GM12892 (cell line): ENCODE measurements around the gene STK39.

Experiments used
- DNase-seq: peaks from one replicate; pipeline ENCODE4 v3.0.0; 2011; ENCODE audit not compliant: insufficient read length
- FAIRE-seq: peaks from 2 replicates; lab custom pipeline; 2011; peaks lifted over from hg19 to GRCh38; lab: Jason Lieb, UNC
- POLR2A ChIP-seq: IDR thresholded peaks from 2 replicates; pipeline ENCODE4 v1.6.1; 2011; ENCODE audit warnings: low read depth, low read length, control low read depth
- POLR2AphosphoS5 ChIP-seq: IDR thresholded peaks from 2 replicates; pipeline ENCODE4 v1.6.1; 2011; ENCODE audit warnings: low read depth, low read length, control low read depth
- TAF1 ChIP-seq: IDR thresholded peaks from 2 replicates; pipeline ENCODE4 v1.6.1; 2011; ENCODE audit warnings: low read depth, mild to moderate bottlenecking, control low read depth, low read length, borderline replicate concordance

STK39 gene

DNA sequence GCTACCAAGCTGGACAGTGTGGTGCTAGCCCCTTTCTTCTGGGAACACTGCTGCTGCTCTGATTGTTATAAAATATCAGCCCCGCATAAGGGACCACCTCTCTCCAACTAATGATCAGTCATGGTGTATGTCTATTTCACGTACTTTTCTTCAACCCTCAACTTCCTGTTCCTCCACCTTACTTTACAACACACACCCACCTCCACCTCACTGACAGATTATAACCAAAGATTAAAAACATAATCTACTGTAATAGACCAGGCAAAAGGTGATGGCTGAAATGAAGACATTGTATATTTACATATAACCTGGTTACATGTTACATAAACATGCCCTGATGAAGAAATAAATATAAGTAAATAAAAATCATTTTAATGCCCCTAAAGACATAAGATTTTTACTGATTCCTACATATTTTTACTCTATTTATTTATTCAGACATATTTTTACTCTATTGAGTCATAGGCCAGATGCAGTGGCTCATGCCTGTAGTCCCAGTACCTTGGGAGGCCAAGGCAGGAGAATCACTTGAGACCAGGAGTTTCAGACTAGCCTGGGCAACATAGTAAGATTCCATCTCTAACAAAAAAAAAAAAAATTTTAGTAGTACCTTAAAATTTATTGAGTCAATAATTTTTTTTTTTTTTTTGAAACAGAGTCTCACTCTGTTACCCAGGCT, 12.8 kb downstream of the STK39 start:
- FAIRE-seq, result no peak
- no peak for TF ChIP-seq POLR2A
- TF ChIP-seq POLR2AphosphoS5, result no peak
- no peak for TF ChIP-seq TAF1
- DNase-seq, result no peak

DNA sequence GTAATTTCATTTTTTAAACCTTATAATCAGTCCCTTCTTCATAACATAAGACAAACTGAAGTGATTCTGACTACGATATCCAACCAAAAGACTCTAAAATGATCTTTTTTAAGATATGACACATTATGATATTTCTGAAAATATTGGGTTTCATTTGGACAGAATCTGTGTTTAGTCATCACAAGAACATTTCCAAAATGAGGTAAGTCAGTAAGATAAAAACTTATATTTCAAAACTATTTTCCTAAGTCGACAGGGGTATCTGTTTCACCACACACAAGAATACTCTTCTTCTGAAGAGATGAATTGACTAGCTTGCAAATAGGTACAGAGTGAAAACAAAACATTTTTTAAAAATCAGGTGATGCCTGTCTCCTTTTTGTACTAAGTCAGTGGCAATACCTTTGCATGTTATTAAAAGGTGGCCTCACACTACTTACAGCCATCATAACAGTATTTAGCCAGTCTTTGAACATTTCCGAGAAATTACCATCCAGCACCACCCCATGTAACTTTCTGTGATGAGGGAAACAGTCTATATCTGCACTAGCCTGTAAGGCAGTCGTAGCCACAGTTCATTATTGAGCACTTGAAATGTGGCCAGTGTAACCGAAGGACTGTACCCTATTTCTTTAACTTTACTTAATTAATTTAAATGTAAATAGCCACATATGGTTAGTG, 13.5 kb downstream of the STK39 start:
- TF ChIP-seq POLR2A (no peak), POLR2AphosphoS5 (no peak)
- no peak for FAIRE-seq
- DNase-seq, result no peak

DNA sequence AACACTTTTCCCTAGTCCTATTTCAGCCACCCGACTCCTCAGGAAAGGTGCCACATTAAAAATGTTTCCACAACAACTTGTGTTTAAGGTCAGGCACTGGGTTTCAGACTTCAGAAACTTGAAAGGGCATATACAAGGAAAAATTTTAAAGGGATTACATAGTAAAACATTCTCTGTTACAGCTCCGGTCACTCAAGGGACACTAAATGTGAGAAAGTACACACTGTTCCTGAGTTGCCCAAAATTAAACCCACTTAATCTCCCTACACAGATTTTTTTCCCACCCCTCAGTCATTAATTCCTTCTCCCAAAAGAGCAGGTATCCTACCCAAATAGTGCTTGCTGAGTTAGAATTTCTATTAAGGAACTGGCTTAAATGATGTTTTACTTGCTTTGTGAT, 14.2 kb downstream of the STK39 start:
- FAIRE-seq (no peak), DNase-seq (no peak)
- TF ChIP-seq POLR2A, result no peak
- TF ChIP-seq POLR2AphosphoS5, result no peak
- no peak for TF ChIP-seq TAF1

DNA sequence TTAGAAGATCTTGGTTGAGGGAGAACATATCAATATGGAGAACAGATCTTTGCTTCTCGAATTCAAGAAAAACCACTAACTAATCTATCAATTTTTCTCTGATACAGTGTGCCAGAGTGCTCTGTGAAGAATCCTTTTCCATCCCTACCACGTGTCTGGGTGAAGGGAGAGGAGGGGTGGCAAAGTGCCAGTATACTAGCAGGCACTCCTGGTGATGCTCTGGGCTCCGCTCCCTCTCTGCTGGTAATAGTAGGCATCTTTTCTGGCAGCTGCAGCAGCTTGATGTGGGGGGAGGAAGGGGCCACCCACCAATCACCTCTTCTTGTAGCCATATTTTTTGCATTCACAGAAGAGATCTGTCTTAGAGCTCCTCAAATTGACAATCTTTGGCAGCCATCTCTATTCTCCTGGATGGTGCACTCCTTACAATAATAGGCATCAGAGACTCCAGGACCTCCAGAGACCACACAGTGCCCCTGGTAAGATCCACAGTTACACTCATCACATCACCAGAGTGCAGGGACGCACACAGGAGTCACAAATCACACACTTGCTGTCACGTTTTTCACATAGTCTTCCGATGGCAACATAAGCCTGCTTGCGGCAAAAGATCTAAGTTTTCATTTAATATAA, 15.7 kb downstream of the STK39 start:
- no peak for FAIRE-seq
- TF ChIP-seq TAF1 (no peak), POLR2AphosphoS5 (no peak), POLR2A (no peak)
- DNase-seq, result no peak

DNA sequence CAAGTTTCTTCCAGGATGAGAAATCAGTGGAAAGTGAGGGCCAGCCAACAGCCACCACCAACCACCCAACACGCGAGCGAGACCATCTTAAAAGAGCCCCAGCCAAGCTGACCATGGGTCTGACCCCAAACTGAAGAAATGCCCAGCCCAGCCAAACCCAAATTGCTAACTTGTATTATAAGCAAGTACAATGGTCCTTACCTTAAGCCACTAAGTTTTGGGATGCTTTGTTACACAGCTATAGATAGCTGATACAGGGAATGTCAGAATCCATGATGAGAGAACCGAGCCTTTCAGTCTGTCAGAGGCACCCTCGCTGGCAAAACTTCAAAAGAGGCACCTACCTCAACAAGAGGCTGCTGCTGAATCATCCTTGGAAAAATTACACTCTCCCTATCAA, 17.0 kb downstream of the STK39 start:
- DNase-seq (no peak), FAIRE-seq (no peak)
- TF ChIP-seq POLR2AphosphoS5, result no peak
- no peak for TF ChIP-seq TAF1
- TF ChIP-seq POLR2A, result no peak

DNA sequence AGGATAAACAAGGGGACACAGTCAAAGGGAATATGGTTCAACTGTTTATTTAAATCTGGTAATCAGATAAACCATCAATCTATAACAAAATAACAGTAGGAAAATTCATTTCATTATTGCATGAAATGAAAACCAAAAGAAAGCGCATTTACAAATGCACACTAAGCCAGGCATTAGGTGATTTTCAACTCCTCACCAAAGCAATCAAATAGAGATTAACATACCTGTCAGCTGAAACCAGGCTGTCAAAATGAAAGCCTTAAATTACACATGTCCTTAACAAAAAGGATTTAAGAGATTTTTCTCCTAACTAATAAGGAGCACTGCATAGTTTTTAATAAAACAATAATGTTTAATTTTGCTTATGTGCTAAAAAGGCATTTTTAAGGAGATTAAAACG, 23.0 kb downstream of the STK39 start:
- DNase-seq (no peak), FAIRE-seq (no peak)

DNA sequence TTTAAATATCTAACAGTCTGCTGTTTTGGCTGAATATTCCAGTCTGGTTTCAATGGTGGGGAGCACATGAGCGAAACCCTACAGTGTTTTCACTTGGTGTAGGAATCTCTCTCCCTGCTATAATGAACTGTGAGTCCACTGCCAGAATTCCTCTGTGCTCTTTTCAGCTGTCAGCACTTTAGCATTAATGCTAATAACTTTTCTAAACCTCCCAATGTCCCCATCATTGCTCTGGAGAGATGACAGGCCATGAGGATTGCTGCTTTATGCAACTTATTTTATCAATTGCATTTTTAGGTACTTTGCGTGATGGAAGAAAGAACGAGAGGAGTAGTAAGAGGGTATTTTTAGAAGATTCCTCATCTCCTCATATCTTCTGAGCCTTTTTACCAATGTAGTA, 25.3 kb downstream of the STK39 start:
- FAIRE-seq, result no peak
- TF ChIP-seq POLR2AphosphoS5 (no peak), POLR2A (no peak), TAF1 (no peak)
- DNase-seq, result no peak

More for the DNA sequence above, 23.0 kb downstream of the STK39 start:
- TF ChIP-seq TAF1 (no peak), POLR2A (no peak), POLR2AphosphoS5 (no peak)

DNA sequence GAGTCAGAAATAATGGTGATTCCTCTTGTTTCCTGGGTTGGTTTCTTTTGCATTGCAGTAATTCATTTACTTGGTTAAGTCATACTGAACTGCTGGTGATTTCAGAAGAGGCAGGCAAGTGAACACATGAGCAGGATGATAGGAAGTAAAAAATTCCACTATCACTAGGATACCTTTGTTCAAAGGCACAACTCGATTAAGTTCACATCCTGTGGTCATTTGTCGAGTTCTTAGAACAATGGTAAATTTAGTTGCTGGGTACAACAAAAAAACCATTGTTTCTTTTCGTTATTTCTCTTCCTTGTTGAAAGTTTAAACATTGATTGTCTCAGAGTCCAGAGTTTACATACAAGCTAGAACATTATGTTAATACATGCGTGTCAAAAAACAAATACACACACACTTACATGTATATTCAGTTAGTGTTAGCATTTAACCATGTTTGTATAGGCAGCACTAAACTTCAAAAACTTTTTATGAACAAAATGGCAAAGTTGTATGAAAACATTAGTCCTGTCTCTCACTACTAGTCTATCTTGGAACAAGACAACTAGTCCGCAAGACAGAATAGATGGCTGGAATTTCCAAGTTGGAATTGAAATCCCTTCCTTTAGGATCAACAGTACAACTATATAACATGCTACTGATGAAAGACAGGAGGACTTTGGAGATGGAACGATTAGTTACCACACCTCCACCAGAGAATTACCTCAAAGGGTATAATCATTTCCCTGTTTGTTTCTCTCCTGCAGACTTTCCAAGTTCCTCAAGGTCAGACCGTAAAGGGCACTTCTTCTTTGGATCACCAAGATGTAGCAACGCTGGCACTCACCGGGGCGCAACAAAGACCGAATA, 26.2 kb downstream of the STK39 start:
- TF ChIP-seq POLR2AphosphoS5 (no peak), TAF1 (no peak), POLR2A (no peak)
- FAIRE-seq (no peak), DNase-seq (no peak)

DNA sequence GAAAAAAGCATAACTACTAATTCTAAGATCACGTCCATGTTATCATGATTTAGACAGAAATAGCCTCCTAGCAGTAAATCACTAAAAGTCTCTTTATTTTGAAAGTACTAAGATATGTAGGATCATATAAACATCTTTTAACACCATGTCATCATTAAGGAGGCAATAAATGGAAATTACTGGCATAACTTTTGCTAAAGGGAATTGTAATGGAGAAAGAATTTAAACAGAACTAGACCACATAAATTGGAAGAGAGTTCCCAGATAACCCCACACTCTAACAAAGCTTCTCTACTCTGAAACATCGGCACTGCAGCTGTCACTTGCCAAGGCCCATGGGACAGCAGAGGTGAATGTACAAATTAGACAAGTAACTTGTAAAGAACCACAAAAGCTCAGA, 29.5 kb downstream of the STK39 start:
- FAIRE-seq (no peak), DNase-seq (no peak)
- TF ChIP-seq POLR2A (no peak), POLR2AphosphoS5 (no peak), TAF1 (no peak)

DNA sequence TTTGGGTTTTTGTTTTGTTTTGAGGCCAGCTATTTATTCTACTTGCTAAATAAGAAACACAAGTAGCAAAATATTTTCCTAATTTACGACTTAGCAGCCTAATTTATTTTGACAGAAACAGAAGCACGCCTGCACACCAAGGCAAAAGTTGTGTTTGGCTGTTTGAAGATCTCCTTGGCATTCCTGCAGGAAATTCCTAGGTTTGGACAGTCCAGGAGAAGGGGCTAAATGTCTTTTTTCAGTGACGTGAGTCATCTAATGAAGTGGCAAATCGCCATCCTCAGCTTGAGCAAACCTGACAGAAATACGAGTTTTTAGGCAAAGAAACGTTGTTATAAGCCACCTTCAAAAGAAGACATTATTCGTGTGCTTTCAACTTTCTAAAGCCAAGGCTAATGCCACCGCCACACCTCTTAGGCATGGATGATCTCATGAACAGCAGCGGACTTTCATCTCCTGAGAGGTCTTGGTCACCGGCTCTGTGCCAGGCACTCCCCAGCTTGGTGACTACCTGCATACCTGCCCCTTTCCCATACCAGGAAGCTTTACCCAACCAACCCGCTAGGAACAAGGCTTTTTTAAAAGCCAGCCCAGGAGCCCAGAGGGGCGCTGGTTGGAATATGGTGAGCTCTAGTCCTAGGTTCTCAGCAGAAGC, 30.9 kb downstream of the STK39 start:
- no peak for FAIRE-seq
- TF ChIP-seq POLR2AphosphoS5 (no peak), TAF1 (no peak), POLR2A (no peak)
- DNase-seq, result no peak
